Pericardium fibroblast (primary cell): ENCODE data around the gene NFATC2. TPM values are rescaled to one million over a fixed set of nuclear protein-coding genes. Genes with fewer than 3 reads are reported as not detected.

ENCODE experiments used
- total RNA-seq: library from RNA; depleted of rRNA; stranded (reverse); fragments of >200 nt; gene quantifications from 2 replicates; pipeline ENCODE4 v1.2.3, GENCODE V29; 2015

The NFATC2 gene
- total RNA-seq = under 0.01 TPM in 1 of 2 replicates, not detected in the other

DNA sequence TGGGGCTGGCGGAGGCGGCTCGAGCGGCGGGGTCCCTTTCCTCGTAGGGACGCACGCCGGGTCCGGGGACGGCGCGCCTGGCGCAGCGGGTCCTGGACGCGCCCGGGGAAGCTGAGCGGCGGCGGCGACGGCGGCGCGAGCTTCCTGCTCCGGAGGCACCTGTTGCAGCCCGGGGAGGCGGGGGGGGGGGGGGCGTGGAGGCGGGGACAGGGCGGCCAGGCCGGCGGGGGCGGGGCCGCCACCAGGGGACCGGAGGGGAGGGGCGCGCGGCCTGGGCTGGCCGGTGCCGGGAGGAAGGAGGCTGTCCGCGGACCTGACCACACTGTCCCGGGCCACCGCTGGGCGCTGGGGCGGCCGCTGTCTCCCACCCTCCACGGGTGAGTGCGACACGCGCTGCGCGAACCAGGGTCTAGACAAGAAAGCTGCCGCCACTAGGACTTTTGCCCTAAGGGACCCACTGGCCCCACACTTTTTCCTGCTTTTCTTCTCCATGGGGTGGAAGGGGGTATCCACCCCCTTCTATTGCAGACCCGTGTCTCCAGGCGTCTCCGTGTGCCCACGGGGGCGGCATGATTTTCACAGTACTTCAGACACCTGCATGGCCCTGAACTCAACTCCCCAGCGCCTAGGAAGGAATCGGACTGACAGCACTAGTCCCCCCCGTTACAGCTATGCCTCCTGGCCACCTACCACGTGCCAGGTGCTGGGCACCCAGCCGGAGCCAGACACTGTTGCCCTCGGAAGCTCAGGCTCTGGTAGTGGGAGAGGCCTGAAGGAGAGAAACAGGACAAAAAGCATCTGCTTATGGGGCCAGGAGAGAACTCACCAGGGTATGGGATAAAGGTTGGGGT is at the start of gene NFATC2:
Gene NFATC2 (minus strand): TSS at position 149 of the 851 bp plus-strand sequence. CDS start 220 bp downstream, outside the sequence.

Other genes starting within 250 kb of the NFATC2 start
- gene ATP9A, start 225.7 kb upstream of the NFATC2 start, total RNA-seq = 7.7 and 12.8 TPM in 2 replicates